Subcutaneous abdominal adipose tissue (tissue), 5 donors: ENCODE data around the gene NSG2.

Experiments
- H3K27ac ChIP-seq: one replicate; pipeline ENCODE4 v1.7.0; 2013; ENCODE audit warnings: low read depth, mild to moderate bottlenecking, inconsistent platforms, low read length, moderate library complexity
- H3K27me3 ChIP-seq, 5 donors: one replicate each; pipeline ENCODE4 v1.7.0; 2013; ENCODE audit warnings: low read length in 5 of 5, inconsistent platforms in 1 of 5; ENCODE audit not compliant: control insufficient read depth in 5 of 5, insufficient read depth in 4 of 5
- H3K36me3 ChIP-seq, 5 donors: one replicate each; pipeline ENCODE4 v1.7.0; 2013; ENCODE audit warnings: low read length in 5 of 5; ENCODE audit not compliant: control insufficient read depth in 5 of 5, insufficient read depth in 5 of 5
- H3K4me1 ChIP-seq, 5 donors: one replicate each; pipeline ENCODE4 v1.7.0; 2013; ENCODE audit warnings: low read length in 5 of 5, mild to moderate bottlenecking in 3 of 5, moderate library complexity in 1 of 5; ENCODE audit not compliant: control insufficient read depth in 5 of 5, insufficient read depth in 5 of 5
- H3K4me3 ChIP-seq, 5 donors: one replicate each; pipeline ENCODE4 v1.7.0; 2013; ENCODE audit warnings: low read length in 5 of 5, low read depth in 1 of 5
- H3K9ac ChIP-seq, 5 donors: one replicate each; pipeline ENCODE4 v1.7.0; 2013; ENCODE audit warnings: low read length in 5 of 5, mild to moderate bottlenecking in 4 of 5, moderate library complexity in 3 of 5
- H3K9me3 ChIP-seq, 5 donors: one replicate each; pipeline ENCODE4 v1.7.0; 2013; ENCODE audit warnings: low read length in 5 of 5; ENCODE audit not compliant: control insufficient read depth in 5 of 5
- donor health status: healthy.
- donor health status: healthy.
- donor health status: healthy.
- donor health status: healthy.
- donor health status: healthy.

The NSG2 gene

DNA sequence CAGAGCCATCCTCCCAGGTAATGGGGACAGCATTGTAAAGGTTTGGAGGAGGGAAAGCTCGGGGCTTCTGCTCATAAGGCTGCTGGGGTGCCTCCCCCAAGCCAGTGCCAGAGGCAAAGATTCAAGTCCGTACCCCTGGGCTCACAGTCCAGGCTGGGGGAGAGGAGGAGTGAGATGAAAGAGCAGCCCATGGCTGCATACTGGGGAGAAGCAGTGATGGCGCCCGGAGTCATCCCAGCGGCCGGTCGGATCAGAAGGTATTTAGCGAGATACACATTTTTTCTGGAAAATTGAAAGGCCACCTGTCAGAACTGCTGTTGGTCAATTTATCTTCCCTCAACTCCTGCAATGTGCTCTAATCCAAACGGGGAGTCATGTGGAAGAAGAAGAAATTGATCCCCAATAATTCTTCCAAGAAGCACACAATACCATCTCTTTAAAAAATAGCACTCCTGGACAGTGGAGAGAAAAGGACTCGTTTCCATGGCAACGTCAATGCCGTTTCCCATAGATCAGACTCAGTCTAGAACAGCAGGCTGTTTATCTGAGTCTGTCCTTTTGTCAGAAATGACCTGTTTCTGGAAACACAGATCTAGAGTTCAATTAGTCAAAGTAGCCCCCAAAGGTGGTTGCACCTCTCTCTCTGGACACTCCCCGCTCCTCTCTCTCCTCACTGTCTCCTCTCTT lies 65.9 kb downstream of the NSG2 start:
- H3K27me3 ChIP-seq = peaks cover 0 to 10% (median 0%) of the 10 kb centered on the region in 5 donors
- no peak overlapping the region for H3K27ac ChIP-seq
- H3K36me3 ChIP-seq = no peaks in the 10 kb centered on the region
- no peaks in the 10 kb centered on the region for H3K9me3 ChIP-seq
- no peak overlapping the region for H3K4me3 ChIP-seq
- peaks cover 0 to 2% (median 0%) of the 10 kb centered on the region in 5 donors for H3K4me1 ChIP-seq
- H3K9ac ChIP-seq = no peak overlapping the region

- no peak overlapping the region for H3K4me3 ChIP-seq
- no peak overlapping the region for H3K27ac ChIP-seq
- H3K4me1 ChIP-seq = peaks cover 0 to 12% (median under 1%) of the 10 kb centered on the region in 5 donors
- H3K36me3 ChIP-seq = no peaks in the 10 kb centered on the region
- no peaks in the 10 kb centered on the region for H3K9me3 ChIP-seq
- H3K9ac ChIP-seq = no peak overlapping the region
- no peaks in the 10 kb centered on the region for H3K27me3 ChIP-seq
Observed at GRCh38 chr5:174115226-174115625, 69.7 kb downstream of the NSG2 start.

- Histone ChIP-seq H3K27ac (no peak overlapping the region), H3K4me1 (peaks cover 0 to 16% (median 5%) of the 10 kb centered on the region in 5 donors), H3K4me3 (no peak overlapping the region), H3K36me3 (no peaks in the 10 kb centered on the region), H3K27me3 (no peaks in the 10 kb centered on the region), H3K9me3 (no peaks in the 10 kb centered on the region), H3K9ac (no peak overlapping the region)
Observed at GRCh38 chr5:174118823-174119467, 73.4 kb downstream of the NSG2 start.

GRCh38 chr5:174119468-174119881 lies 74.0 kb downstream of the NSG2 start:
- Histone ChIP-seq H3K9ac (no peak overlapping the region), H3K27ac (no peak overlapping the region), H3K4me3 (no peak overlapping the region), H3K9me3 (no peaks in the 10 kb centered on the region), H3K36me3 (no peaks in the 10 kb centered on the region), H3K4me1 (peaks cover 0 to 16% (median 5%) of the 10 kb centered on the region in 5 donors), H3K27me3 (no peaks in the 10 kb centered on the region)

- Histone ChIP-seq H3K27me3 (no peaks in the 10 kb centered on the region), H3K4me3 (no peak overlapping the region), H3K9ac (no peak overlapping the region), H3K27ac (no peak overlapping the region), H3K9me3 (peaks cover 0 to 5% (median under 1%) of the 10 kb centered on the region in 5 donors), H3K4me1 (peaks cover 0 to 16% (median 5%) of the 10 kb centered on the region in 5 donors), H3K36me3 (no peaks in the 10 kb centered on the region)
Observed at GRCh38 chr5:174120401-174121005, 75.0 kb downstream of the NSG2 start.

DNA sequence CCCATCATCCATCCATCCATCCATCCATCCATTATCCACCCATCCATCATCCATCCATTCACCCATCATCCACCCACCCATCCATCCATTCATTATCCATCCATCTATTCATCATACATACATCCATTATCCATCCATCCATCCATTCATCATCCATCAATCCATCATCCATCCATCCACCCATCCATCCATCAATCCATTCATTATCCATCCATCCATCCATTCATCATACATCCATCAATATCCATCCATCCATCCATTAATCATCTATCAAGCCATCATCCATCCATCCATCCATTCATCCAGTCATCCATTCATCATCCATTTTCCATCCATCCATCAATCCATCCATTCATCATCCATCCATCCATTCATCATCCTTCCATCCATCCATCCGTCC lies 89.0 kb downstream of the NSG2 start:
- H3K27ac ChIP-seq = no peak overlapping the region
- no peak overlapping the region for H3K4me3 ChIP-seq
- no peaks in the 10 kb centered on the region for H3K36me3 ChIP-seq
- H3K9ac ChIP-seq = no peak overlapping the region
- peaks cover 0 to 2% (median 0%) of the 10 kb centered on the region in 5 donors for H3K27me3 ChIP-seq
- peaks cover 0 to 3% (median under 1%) of the 10 kb centered on the region in 5 donors for H3K4me1 ChIP-seq
- peaks cover 0 to 12% (median 8%) of the 10 kb centered on the region in 5 donors for H3K9me3 ChIP-seq

DNA sequence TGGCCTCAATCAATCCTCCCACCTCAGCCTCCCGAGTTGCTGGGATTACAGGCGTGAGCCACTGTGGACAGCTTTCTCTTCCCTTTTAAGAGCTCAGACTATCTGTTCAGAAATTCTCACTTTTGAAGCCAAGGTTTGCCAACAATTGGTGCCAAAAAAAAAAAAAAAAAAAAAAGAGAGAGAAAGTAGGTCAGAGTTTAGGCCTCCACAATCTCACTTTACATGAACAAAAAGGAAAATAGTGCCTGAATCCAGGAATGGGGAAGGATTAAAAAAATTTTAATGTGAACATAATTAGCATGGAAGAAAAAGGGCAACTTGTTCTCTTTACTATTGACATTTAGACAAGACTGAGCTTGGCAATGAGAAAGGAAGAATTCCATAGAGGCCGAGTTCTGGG lies 94.1 kb downstream of the NSG2 start:
- Histone ChIP-seq H3K9me3 (peaks cover 0 to 2% (median 0%) of the 10 kb centered on the region in 5 donors), H3K4me3 (no peak overlapping the region), H3K9ac (no peak overlapping the region), H3K36me3 (no peaks in the 10 kb centered on the region), H3K27me3 (no peaks in the 10 kb centered on the region), H3K4me1 (peaks cover 0 to 5% (median 4%) of the 10 kb centered on the region in 5 donors), H3K27ac (no peak overlapping the region)

DNA sequence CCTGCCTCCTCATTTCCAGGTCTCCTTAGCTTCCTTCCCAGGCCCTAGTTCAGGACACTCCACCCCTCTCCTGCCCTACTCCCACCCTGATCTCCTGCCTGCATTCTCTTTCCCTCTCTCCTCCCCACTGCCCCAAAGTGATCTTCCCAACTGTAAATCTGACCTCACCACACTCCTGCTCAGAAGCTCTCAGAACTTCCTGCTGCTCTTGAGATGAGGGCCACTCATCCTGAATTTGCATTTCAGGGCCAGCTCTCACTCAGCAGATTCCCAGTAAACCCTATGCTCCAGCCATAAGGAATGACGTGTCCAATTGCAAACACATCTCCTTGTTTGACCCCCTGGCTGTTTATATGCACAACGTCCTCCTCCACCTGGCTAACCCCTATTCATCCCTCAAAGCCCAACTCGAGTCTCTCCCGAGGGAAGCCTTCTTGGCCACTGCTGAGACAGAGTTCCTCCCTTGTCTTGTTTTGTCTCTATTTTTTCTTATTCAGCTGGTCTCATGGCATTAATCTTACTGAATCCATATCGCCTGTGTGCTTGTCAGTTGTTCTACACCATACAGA lies 95.0 kb downstream of the NSG2 start:
- no peaks in the 10 kb centered on the region for H3K36me3 ChIP-seq
- peaks cover 0 to 5% (median 4%) of the 10 kb centered on the region in 5 donors for H3K4me1 ChIP-seq
- H3K27me3 ChIP-seq = peaks cover 0 to 3% (median 0%) of the 10 kb centered on the region in 5 donors
- no peak overlapping the region for H3K27ac ChIP-seq
- H3K4me3 ChIP-seq = no peak overlapping the region
- H3K9ac ChIP-seq = no peak overlapping the region
- no peaks in the 10 kb centered on the region for H3K9me3 ChIP-seq

DNA sequence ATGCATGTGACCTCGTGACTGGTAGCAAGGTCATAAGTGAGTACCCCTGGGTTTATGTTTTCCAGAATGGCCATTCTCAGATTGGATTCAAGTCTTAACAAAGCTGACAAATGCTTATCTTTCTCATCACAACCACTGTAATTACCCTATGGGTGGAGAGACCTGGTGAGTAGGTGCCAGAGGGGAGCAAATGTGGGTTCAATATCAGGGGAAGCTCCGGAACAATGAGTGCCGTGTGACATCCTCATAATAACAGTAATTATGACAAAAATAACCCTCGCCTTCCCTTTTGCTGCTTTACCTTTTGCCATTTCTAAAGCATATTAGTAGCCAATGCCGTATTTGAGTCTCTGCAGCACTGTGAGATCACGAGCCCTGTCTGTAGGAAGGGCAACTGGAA lies 95.9 kb downstream of the NSG2 start:
- Histone ChIP-seq H3K27ac (no peak overlapping the region), H3K9ac (no peak overlapping the region)

DNA sequence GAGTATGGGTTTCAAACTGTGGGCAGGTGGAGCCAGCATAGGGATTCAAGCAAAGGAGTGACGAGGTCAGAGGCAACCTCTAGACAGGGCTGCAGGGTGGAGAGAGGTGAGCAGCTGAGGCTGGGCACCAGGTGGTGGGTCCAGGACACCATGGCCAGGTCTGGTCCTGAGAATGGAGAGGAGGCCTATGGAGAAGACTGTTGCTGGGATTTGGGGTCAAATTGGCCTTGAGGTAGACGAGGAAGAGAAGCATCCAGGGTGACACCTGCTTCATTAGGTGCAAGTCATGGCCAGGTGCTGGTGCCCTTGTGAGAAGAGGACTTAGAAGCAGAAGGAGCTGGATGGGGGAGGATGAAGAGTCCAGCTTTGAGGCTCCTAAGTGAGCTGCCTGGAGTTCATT lies 99.6 kb downstream of the NSG2 start:
- Histone ChIP-seq H3K4me3 (no peak overlapping the region), H3K9me3 (no peaks in the 10 kb centered on the region), H3K4me1 (peaks cover 0 to 3% (median 0%) of the 10 kb centered on the region in 5 donors), H3K27me3 (peaks cover 0 to 8% (median 3%) of the 10 kb centered on the region in 5 donors), H3K9ac (no peak overlapping the region), H3K36me3 (no peaks in the 10 kb centered on the region), H3K27ac (no peak overlapping the region)

More for the DNA sequence above, 95.9 kb downstream of the NSG2 start:
- Histone ChIP-seq H3K4me3 (no peak overlapping the region), H3K9me3 (no peaks in the 10 kb centered on the region), H3K27me3 (peaks cover 0 to 3% (median 0%) of the 10 kb centered on the region in 5 donors), H3K4me1 (peaks cover 0 to 5% (median 4%) of the 10 kb centered on the region in 5 donors), H3K36me3 (no peaks in the 10 kb centered on the region)
